ENCODE results near the gene DIP2B.

DNA sequence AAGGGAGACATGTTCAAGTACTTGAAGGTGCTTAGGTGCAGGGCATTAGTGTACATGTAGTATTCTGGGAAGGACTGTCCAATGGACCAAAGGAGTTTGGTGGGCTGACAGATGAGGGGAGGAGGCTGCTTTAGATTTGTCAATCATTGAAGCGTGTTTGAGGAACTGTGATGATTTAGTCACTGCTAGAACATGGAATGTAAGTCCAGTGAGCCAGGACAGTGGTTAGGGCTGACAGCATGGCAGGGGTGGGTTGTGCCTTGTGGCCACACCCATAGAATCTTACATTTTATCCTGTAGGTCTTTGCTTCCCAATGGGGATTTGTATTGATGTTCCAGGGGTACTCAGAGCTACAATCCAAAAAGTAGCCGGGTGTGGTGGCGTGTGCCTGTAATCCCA is 24.6 kb downstream of the DIP2B start:
- TF ChIP-seq, protein P1, sequence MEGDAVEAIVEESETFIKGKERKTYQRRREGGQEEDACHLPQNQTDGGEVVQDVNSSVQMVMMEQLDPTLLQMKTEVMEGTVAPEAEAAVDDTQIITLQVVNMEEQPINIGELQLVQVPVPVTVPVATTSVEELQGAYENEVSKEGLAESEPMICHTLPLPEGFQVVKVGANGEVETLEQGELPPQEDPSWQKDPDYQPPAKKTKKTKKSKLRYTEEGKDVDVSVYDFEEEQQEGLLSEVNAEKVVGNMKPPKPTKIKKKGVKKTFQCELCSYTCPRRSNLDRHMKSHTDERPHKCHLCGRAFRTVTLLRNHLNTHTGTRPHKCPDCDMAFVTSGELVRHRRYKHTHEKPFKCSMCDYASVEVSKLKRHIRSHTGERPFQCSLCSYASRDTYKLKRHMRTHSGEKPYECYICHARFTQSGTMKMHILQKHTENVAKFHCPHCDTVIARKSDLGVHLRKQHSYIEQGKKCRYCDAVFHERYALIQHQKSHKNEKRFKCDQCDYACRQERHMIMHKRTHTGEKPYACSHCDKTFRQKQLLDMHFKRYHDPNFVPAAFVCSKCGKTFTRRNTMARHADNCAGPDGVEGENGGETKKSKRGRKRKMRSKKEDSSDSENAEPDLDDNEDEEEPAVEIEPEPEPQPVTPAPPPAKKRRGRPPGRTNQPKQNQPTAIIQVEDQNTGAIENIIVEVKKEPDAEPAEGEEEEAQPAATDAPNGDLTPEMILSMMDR (IDR thresholded peaks at IDR 0.05), result no peak
- TF ChIP-seq POLR2A (IDR thresholded peaks at IDR 0.05), result no peak
